ENCODE results near the gene BIN1. TPM values are rescaled to one million over a fixed set of nuclear protein-coding genes. Genes with fewer than 3 reads are reported as not detected.
A peak's percentile ranks its signal among the peaks of the same experiment; 100 is the strongest.

The BIN1 gene
- total RNA-seq, 1 donor from 2014 or later, result 50.2 TPM

DNA sequence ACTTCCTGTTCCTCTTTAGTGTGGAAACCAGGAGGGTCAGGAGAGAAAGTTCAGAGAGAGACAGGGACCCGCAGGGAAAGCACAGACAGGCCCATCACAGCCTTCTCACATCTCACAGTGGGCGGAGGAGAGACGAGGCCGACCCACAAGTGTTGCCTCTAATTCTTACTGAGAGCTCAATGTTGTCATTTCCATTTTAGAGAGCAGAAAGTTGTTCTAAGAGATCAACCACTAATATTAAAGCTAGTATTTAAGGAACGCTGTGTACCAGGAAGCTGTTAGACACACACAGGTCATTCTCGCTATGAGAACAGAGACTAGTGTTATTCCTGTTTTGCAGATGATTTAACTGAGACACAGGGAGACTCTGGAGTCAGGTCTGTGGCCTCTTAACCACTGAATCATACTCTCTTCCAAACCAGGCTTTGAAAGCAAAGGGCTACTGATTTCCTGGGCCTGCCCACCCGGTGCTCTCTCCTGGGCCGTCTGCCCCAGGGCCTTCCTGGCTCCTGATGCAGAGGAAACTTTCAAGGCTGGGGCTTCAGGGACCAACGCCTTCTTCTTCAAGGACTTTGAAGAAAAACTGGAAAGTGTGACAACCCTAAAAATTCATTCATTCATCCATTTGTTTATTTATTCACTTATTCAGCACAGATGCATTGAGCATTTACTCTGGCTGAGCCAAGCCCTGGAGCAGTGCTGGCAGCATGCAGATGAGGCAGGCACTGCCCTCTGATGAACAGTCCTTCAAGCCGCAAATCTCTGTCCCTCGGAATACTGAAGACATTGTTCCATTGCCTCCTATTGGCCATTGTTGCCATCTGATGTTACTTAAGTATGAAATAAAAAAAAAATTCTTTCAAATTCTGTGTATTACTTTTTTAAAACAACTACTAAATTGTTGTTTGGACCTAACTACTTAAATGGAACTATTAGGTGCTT is 37.2 kb upstream of the BIN1 start:
- no peak for TF ChIP-seq EZH2 (IDR thresholded peaks at IDR 0.05; ENCODE audit: insufficient read depth, low read length)
- TF ChIP-seq, protein P1, sequence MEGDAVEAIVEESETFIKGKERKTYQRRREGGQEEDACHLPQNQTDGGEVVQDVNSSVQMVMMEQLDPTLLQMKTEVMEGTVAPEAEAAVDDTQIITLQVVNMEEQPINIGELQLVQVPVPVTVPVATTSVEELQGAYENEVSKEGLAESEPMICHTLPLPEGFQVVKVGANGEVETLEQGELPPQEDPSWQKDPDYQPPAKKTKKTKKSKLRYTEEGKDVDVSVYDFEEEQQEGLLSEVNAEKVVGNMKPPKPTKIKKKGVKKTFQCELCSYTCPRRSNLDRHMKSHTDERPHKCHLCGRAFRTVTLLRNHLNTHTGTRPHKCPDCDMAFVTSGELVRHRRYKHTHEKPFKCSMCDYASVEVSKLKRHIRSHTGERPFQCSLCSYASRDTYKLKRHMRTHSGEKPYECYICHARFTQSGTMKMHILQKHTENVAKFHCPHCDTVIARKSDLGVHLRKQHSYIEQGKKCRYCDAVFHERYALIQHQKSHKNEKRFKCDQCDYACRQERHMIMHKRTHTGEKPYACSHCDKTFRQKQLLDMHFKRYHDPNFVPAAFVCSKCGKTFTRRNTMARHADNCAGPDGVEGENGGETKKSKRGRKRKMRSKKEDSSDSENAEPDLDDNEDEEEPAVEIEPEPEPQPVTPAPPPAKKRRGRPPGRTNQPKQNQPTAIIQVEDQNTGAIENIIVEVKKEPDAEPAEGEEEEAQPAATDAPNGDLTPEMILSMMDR (IDR thresholded peaks at IDR 0.05; ENCODE audit: insufficient read depth, low read depth, low read length), result no peak
- Mint-ChIP-seq H3K4me3 (ENCODE audit: unreplicated experiment) (no peak overlapping the region), H3K27me3 (ENCODE audit: low read depth, unreplicated experiment) (no peaks in the 10 kb centered on the region), H3K4me1 (ENCODE audit: low read depth, unreplicated experiment) (peaks cover 30% of the 10 kb centered on the region), H3K27ac (ENCODE audit: unreplicated experiment) (peak overlapping the region; percentile 92), H3K9me3 (ENCODE audit: unreplicated experiment) (peaks cover 9% of the 10 kb centered on the region), H3K36me3 (ENCODE audit: low read depth, unreplicated experiment) (peaks cover 2% of the 10 kb centered on the region)
- Histone ChIP-seq H2AFZ (ENCODE audit: low read depth, low read length) (peak overlapping the region; percentile 72), H3K27me3 (ENCODE audit: insufficient read depth, low read length) (no peaks in the 10 kb centered on the region), H3K4me3 (ENCODE audit: insufficient read depth, low read depth, low read length) (no peak overlapping the region), H3K9ac (ENCODE audit: low read length) (peak overlapping the region; percentile 38), H3K79me2 (ENCODE audit: insufficient read depth, low read length) (no peaks in the 10 kb centered on the region), H3K27ac (ENCODE audit: low read depth, low read length) (peak overlapping the region; percentile 64), H3K36me3 (ENCODE audit: insufficient read depth, low read length) (no peaks in the 10 kb centered on the region), H3K9me3 (ENCODE audit: insufficient read depth, low read depth, low read length) (no peaks in the 10 kb centered on the region), H3K4me1 (ENCODE audit: insufficient read depth, low read length) (peaks cover 43% of the 10 kb centered on the region), H3K4me2 (ENCODE audit: low read length) (peak overlapping the region; percentile 47), H4K20me1 (ENCODE audit: insufficient read depth, low read length) (no peaks in the 10 kb centered on the region)
- FAIRE-seq, result peak; percentile 65
- peak; percentile 61 for DNase-seq (ENCODE audit: low read depth)

DNA sequence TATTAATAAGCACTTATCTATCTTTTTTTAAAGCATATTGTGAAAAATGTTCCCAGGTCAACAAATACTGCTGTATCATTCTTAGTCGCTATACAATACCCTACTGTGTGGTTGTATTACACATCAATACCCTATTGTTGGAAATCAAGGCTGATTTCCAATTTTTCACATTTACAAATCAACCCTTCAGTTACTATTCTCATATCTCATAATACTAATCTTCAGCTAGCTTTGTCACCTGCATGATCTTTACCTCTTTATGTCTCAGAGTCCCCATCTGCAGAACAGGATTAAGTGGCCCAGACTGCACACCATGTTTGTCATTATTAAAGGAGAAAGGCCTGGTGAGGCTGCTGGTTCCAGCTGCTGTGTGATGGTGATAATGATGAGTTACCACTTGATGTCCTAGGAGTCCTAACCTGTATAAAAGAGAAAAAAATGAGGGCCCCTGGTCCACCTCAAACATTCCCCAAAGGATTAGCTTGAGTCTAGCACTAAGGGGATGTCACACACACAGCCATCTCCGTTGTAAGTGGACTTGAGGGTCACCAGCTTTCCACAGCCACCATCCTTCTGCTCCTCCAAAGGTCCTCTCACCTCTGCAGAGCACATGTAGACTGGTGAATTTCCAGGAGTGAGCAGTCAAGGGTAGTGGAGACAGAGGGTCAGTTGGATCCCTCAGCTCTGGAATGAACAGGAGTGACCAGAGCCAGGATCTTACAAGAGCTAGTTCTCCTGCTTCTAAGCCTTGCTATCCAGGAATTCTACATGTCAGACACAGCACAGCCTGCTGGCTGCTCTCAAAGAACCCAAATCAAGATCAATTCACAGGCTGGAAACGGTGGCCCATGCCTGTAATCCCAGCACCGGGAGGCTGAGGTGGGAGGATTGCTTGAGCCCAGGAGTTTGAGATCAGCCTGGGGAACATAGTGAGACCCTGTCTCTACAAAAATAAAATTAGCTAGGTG is 36.0 kb upstream of the BIN1 start:
- H3K4me3 ChIP-seq (ENCODE audit: insufficient read depth, low read depth, low read length), result no peak overlapping the region
- DNase-seq (ENCODE audit: low read depth), result no peak
- H2AFZ ChIP-seq (ENCODE audit: low read depth, low read length), result peak overlapping the region; percentile 5
- H3K9me3 Mint-ChIP-seq (ENCODE audit: unreplicated experiment), result peaks cover 8% of the 10 kb centered on the region
- no peaks in the 10 kb centered on the region for H3K79me2 ChIP-seq (ENCODE audit: insufficient read depth, low read length)
- H3K4me3 Mint-ChIP-seq (ENCODE audit: unreplicated experiment), result no peak overlapping the region
- H3K9me3 ChIP-seq (ENCODE audit: insufficient read depth, low read depth, low read length), result no peaks in the 10 kb centered on the region
- FAIRE-seq, result no peak
- peaks cover 27% of the 10 kb centered on the region for H3K4me1 Mint-ChIP-seq (ENCODE audit: low read depth, unreplicated experiment)
- H3K36me3 Mint-ChIP-seq (ENCODE audit: low read depth, unreplicated experiment), result peaks cover 2% of the 10 kb centered on the region
- no peaks in the 10 kb centered on the region for H3K36me3 ChIP-seq (ENCODE audit: insufficient read depth, low read length)
- no peaks in the 10 kb centered on the region for H3K27me3 Mint-ChIP-seq (ENCODE audit: low read depth, unreplicated experiment)
- H3K27ac ChIP-seq (ENCODE audit: low read depth, low read length), result no peak overlapping the region
- TF ChIP-seq EZH2 (IDR thresholded peaks at IDR 0.05; ENCODE audit: insufficient read depth, low read length), result no peak
- TF ChIP-seq, protein P1 (IDR thresholded peaks at IDR 0.05; ENCODE audit: insufficient read depth, low read depth, low read length), result no peak
- no peak overlapping the region for H3K4me2 ChIP-seq (ENCODE audit: low read length)
- H3K27ac Mint-ChIP-seq (ENCODE audit: unreplicated experiment), result no peak overlapping the region
- H3K9ac ChIP-seq (ENCODE audit: low read length), result no peak overlapping the region
- no peaks in the 10 kb centered on the region for H3K27me3 ChIP-seq (ENCODE audit: insufficient read depth, low read length)
- peaks cover 40% of the 10 kb centered on the region for H3K4me1 ChIP-seq (ENCODE audit: insufficient read depth, low read length)
- no peaks in the 10 kb centered on the region for H4K20me1 ChIP-seq (ENCODE audit: insufficient read depth, low read length)

Data from astrocyte (in vitro differentiated cells and primary cell).